SU-DHL-6 (cell line): ENCODE data around the gene RPS27.

Experiments
- CTCF ChIP-seq: fragments of 200-600 bp; sonication (generic); IDR thresholded peaks from one replicate; pipeline ENCODE4 v1.5.1; 2017; ENCODE audit warnings: antibody characterized with exemption, mild to moderate bottlenecking, low read length, moderate library complexity; ENCODE audit not compliant: insufficient read depth, poor library complexity, severe bottlenecking
- EZH2phosphoT487 ChIP-seq: fragments of 200-600 bp; sonication (generic), shearing (Covaris generic); conservative IDR thresholded peaks from 2 replicates; pipeline ENCODE4 v1.6.1; 2018; ENCODE audit warnings: mild to moderate bottlenecking, antibody characterized with exemption, low read length, moderate library complexity, mixed read lengths

GRCh38 chr1:153985341-153985912, 5.1 kb upstream of the RPS27 start:
- TF ChIP-seq CTCF (no peak), EZH2phosphoT487 (no peak)
